DND-41 (cell line): ENCODE measurements around the gene USP20.

Experiments used
- CTCF ChIP-seq: IDR thresholded peaks from 2 replicates; pipeline ENCODE4 v1.5.1; 2012; ENCODE audit warnings: borderline replicate concordance, low read length, moderate library complexity, mild to moderate bottlenecking; ENCODE audit not compliant: poor library complexity, severe bottlenecking; ENCODE audit errors: extremely low read depth
- EZH2 ChIP-seq: IDR thresholded peaks from 3 replicates; pipeline ENCODE4 v1.6.1; 2012; ENCODE audit warnings: borderline replicate concordance, low read depth, mild to moderate bottlenecking, moderate library complexity, low read length, inconsistent platforms; ENCODE audit not compliant: severe bottlenecking

GRCh38 chr9:129801504-129801903 lies 33.8 kb upstream of the USP20 start:
- no peak for TF ChIP-seq EZH2
- TF ChIP-seq CTCF = no peak
